ENCODE results near the gene CMTM1.

CMTM1 gene

DNA sequence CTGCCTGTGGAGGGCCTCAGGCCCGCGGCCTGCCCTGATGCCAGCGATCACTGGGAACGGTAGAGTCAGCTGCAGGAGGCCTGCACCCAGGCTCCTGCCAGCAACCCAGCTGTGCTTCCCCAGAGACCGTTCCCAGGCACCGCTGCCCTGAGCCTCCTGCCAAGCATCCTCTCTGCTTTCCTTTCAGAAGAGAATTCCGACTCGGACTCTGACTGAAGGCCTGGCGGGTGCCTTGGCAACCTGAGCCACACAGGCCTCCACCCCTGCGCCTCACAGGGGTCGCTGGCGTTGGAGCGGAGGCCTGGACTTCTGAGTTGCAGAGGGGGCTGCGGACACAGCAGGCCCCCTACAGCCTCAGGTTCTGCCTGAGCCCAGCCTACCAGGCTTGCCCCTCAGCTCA lies 46.2 kb downstream of the CMTM1 start:
- TF ChIP-seq, protein P1, sequence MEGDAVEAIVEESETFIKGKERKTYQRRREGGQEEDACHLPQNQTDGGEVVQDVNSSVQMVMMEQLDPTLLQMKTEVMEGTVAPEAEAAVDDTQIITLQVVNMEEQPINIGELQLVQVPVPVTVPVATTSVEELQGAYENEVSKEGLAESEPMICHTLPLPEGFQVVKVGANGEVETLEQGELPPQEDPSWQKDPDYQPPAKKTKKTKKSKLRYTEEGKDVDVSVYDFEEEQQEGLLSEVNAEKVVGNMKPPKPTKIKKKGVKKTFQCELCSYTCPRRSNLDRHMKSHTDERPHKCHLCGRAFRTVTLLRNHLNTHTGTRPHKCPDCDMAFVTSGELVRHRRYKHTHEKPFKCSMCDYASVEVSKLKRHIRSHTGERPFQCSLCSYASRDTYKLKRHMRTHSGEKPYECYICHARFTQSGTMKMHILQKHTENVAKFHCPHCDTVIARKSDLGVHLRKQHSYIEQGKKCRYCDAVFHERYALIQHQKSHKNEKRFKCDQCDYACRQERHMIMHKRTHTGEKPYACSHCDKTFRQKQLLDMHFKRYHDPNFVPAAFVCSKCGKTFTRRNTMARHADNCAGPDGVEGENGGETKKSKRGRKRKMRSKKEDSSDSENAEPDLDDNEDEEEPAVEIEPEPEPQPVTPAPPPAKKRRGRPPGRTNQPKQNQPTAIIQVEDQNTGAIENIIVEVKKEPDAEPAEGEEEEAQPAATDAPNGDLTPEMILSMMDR (IDR thresholded peaks at IDR 0.05; ENCODE audit: extremely low read depth, missing control alignments) = no peak
- DNase-seq (ENCODE audit: low spot score) = no peak

DNA sequence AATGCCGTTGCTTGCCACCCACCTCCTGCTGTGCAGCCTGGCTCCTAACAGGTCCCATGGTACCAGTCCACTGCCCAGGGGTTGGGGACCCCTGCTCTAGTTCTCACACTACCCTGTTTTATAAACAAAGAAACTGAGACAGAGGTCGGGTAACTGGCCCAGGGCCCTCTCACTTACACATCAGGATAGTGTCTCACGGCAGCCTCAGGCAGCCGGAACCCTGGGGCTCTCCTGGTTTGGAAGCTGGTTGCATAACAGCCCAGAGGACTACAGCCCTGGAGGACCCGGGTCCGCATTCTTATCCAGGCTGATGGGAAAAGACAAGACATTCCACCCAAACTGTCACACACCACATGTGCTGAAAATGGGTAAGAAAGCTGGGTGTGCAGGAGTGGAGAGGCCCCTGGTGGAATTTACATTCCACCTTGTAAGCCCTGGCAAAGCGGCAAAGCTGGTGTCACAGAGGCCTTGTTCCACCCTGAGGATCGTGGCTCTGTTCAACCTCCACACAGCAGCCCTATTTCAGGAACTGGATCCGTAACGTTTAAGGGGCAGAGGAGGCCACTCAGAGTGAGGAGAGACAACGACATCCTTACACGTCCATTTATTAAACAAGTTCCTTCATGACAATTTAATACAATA lies 48.0 kb downstream of the CMTM1 start:
- TF ChIP-seq, protein P1 (IDR thresholded peaks at IDR 0.05; ENCODE audit: extremely low read depth, missing control alignments) = no peak
- no peak for DNase-seq (ENCODE audit: low spot score)

DNA sequence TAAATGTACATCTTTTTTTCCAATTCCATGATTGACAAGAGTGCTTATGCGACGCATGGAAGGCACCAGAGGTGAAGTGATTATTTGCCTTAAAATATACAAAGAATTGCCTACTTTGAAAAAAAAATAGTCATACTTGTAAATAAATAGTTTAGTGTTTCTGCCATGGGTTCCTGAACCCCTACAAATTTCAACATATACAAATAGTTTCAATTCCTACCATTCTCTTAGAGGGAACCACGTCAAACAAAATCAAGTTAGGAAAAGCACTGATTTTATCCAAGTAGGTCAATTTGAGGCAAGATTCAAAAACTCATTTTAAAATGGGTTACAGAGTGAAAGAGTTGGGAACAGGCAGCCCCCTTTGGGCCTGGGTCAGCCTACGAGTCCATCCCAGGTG lies 49.9 kb downstream of the CMTM1 start:
- TF ChIP-seq, protein P1 (IDR thresholded peaks at IDR 0.05; ENCODE audit: extremely low read depth, missing control alignments) = no peak
- no peak for DNase-seq (ENCODE audit: low spot score)

DNA sequence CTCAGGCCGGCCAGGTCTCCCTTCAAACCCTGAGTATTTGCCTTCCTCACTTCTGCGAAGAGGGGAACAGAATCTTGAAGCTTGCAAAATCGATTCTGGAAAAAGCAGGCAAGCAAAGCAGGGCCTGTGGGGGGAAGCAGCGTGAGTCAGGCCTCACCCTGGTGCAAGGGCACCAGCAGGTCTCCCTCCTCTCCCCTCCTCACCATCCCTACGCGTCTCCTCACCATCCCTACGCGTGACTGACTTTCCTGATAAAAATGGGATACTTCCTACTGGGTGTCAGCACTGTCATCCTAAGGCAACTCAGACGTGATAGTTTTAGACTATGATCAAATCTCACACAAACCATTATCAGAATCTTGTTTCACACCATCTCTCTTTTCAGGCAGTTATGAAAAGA lies 50.4 kb downstream of the CMTM1 start:
- TF ChIP-seq, protein P1 (IDR thresholded peaks at IDR 0.05; ENCODE audit: extremely low read depth, missing control alignments) = no peak
- DNase-seq (ENCODE audit: low spot score) = no peak

DNA sequence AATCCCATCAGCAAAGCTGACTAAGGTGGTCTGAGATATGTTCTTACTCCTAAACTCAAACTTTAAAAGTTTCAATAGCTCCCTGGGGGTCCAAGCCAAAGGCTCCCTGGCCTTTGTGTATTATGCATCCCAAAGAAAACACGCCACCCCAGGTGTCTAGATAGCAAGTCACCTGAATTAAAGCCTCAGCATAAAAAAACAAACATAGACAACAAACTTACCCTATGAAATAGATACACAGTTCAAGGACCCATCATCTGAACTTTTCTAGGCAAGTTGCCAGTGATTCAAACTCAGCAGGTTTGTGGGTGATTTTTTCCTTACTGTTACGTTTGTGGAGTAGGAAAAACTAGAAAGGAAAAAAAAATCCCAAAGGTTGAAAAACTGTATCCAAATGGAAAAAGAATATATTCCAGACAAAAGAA lies 50.8 kb downstream of the CMTM1 start:
- TF ChIP-seq, protein P1 (IDR thresholded peaks at IDR 0.05; ENCODE audit: extremely low read depth, missing control alignments) = no peak
- no peak for DNase-seq (ENCODE audit: low spot score)

DNA sequence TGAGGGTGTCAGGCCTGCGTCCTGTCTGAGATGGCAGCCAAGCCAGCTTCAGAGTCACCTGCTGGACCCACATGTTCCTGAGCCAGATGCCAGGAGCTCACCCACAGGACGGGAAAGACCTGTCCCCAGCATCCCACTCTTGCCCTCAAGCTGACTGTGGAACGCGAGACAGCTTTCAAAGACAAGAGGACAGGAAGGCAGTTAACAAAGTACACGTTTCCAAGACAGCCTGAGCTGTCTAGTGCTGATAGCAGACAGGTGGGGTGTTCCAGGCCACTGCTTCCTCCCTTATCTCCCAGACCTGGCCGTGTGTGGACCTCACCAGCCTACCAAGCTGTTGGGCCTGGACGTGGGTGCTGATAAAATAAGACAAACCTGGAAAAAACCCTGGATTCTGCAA lies 51.5 kb downstream of the CMTM1 start:
- DNase-seq (ENCODE audit: low spot score) = no peak
- TF ChIP-seq, protein P1 (IDR thresholded peaks at IDR 0.05; ENCODE audit: extremely low read depth, missing control alignments) = no peak

DNA sequence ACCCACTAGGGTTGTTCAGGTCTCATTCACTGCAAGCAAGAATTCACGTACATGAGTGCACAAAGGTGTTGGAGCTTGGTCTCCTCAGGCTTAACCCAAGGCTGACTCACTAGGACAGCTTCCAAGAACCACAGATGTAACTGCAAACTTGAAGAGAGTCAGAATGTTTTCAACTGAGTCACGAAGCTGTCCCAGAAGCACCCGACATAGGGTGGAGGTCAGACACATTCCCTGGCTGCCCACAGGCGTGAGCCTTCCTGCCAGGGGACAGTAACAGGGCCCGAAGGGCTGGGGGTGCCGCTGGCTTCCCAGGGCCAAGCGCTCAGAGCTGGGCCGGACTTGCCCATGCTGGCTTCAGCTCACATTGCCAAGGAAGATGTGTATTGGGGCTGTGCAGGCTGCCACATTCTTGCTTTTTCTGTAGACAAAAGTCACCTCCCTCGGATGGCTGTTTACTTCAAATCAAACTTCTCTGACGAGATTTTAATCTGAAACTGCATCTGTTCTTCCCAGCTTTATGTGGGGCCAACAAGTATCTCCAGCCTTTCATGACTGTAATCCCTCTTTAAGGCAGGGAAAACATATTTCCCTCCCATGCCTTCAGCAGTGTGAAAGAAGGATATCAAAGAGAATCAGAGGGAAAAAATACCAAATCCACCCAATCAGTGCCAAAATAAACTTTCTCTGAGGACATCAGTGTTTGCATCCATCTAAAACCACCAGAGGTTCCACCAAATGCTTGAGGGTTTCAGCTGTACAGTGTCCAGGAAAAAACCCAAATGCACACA lies 52.5 kb downstream of the CMTM1 start:
- no peak for DNase-seq (ENCODE audit: low spot score)
- TF ChIP-seq, protein P1 (IDR thresholded peaks at IDR 0.05; ENCODE audit: extremely low read depth, missing control alignments) = no peak
